Uterus (tissue), 2 donors: ENCODE results near the gene SHROOM2.

Experiments used
- CTCF ChIP-seq, 4 experiments: fragments of 200-600 bp in 2 of 4; fragments of 450-650 bp in 2 of 4; sonication (generic) in 2 of 4; IDR thresholded peaks; one replicate each; pipeline ENCODE4 v1.5.1; 2016 to 2019; ENCODE audit warnings: antibody characterized with exemption in 4 of 4, mild to moderate bottlenecking in 2 of 4, moderate library complexity in 1 of 4
- POLR2A ChIP-seq, 2 donors: fragments of 450-650 bp; IDR thresholded peaks; one replicate each; pipeline ENCODE4 v1.6.1; 2016; ENCODE audit warnings: antibody characterized with exemption in 2 of 2, mild to moderate bottlenecking in 1 of 2, moderate library complexity in 1 of 2

GRCh38 chrX:9980927-9981326 lies 194.7 kb downstream of the SHROOM2 start:
- TF ChIP-seq CTCF (IDR thresholded peaks at IDR 0.05) (no peak), POLR2A (IDR thresholded peaks at IDR 0.05) (no peak)
